GM19239 (cell line): ENCODE results near the gene RBP2.

Source experiments
- DNase-seq: peaks from one replicate; pipeline ENCODE4 v3.0.0; 2011; ENCODE audit warnings: low spot score; ENCODE audit not compliant: insufficient read length
- FAIRE-seq: peaks from 2 replicates; lab custom pipeline; 2011; peaks lifted over from hg19 to GRCh38; lab: Jason Lieb, UNC

RBP2 gene

DNA sequence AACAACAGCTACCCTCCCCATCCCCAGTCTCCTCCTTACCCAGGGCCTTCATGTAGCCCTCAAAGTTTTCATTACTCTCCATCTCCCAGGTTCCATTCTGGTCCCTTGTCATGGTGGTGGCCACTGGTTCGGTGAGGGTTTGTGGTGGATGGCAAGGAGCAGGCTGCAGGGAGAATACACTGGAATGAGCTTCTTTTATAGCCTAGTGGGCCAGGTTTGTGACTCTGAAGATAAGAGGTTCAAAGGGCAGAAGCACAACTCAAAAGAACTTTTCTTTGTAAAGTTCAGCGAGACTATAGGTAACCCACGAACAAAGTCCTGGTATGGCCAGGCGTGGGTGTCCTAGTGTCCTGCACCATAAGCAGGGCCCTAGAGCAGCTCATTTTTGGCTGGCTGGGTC lies at the start of gene RBP2:
Gene RBP2 (minus strand): TSS at position 169 of the 400 bp plus-strand sequence. CDS start 57 bp downstream, at position 112.
- FAIRE-seq (no peak), DNase-seq (no peak)

- no peak for DNase-seq
These were observed 48.7 kb upstream of the RBP2 start for GRCh38 chr3:139524841-139525636.

DNA sequence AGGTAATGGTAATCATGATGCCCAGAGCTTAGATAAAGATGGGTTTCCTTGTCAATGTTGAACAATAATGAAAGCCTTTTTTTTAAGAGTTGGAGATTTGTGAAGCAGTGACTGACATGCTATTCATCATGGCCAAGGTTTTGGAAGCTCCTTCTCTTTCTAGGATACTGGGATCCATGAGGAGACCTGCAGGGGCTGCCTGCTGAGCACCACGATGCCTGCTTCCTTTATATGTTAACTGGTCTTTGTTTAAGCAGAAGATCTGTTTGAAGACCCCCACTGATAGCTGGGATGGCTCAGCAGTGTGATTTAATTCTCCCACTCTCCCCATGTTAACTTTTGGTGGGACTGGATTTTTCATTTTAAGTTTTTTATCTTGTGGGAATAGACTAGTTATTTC lies 47.4 kb upstream of the RBP2 start:
- no peak for FAIRE-seq
- no peak for DNase-seq

More at GRCh38 chr3:139524841-139525636, 48.7 kb upstream of the RBP2 start:
- FAIRE-seq = no peak

DNA sequence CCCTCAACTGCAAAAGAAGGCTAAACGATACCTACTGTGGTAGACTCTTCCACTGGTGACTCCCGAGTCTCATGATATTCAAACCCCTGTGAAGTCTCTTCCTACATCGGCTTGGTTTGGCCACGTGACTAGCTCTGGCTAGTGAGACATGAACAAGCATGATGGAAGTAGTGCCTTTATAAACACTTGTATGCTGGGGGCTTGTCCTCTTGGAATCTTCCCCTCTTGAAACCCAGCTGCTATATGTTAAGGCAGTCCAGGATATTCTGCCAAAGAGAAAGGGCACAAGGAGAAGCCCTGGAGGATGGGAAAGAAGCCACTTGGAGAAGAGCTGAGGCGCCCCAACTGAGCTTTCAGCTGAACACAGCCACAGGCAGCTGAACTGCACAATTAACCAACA lies 46.9 kb upstream of the RBP2 start:
- FAIRE-seq (no peak), DNase-seq (no peak)

GRCh38 chr3:139522421-139522820 lies 46.1 kb upstream of the RBP2 start:
- DNase-seq = no peak
- FAIRE-seq = no peak

DNA sequence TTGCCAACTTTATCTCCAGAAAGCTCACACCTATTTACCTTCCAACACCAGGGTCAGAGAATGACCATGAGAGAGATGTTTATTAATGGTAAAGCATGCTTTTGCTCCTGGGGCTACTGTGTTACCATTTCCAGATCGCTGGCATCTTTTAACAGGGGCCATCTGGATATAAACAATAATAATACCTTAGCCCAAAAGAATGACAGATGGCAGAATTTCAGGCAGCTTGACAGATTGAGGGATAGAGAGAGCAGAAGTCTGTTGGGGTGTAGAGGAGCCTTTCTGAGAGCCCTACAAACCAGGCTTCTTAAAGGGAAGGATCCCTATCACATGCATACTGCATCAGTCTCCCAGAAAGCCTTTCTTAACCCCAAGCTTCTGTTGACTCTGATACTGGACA lies 45.5 kb upstream of the RBP2 start:
- FAIRE-seq = no peak
- no peak for DNase-seq

DNA sequence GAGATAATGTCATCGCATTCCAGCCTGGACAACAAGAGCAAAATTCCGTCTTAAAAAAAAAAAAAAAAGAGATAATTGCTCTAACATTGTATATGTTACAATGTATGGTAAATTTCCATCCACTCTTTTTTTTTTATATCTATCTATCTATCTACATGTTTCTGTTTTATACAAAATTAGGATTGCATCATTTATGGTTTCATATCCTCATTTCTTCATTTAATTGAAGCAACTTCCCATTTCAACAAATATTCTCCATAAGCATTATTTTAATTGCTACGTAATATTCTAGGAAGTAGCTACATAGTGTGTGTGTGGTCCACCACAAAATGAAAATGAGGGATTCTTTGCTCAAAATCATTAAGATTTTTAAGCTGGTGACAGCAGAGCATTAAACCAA lies 44.8 kb upstream of the RBP2 start:
- no peak for FAIRE-seq
- DNase-seq = no peak

DNA sequence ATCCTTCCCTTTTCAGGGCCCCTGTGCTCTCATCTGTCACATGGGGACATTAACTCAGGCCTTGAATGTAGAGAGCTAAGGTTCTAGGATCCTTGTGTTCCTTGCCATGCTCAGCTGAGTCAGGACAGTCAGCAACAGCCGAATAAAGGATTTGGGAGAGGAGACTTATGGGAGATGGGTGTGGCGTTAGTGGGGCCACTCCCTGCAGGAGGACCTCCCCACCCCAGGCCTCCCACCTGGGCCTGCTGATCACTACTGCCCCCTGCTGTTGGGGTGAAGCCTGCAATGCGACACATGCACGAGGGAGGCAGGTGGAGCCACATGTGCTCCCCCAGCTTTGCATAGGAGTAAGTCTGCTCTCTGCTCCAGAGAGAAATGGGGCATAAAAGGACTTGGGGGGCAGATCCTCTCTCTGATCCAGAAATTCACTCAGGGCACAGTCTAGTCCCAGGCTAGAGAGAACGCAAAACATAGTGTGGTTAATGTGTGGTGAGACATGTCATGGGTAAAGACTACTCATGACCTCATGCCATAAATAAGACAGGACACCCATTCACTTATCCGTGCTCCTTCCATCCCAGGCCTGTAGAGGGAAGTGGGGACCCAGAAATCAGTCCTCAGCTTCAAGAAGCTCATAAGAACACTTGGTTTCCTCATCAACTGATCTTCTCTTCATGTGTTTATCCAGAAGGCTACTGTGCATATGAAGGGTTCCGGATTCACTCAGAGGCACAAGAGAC lies 43.9 kb upstream of the RBP2 start:
- DNase-seq (no peak), FAIRE-seq (no peak)

GRCh38 chr3:139518926-139519842 lies 42.9 kb upstream of the RBP2 start:
- no peak for DNase-seq
- no peak for FAIRE-seq

GRCh38 chr3:139518306-139518705 lies 42.0 kb upstream of the RBP2 start:
- FAIRE-seq = no peak
- DNase-seq = no peak

DNA sequence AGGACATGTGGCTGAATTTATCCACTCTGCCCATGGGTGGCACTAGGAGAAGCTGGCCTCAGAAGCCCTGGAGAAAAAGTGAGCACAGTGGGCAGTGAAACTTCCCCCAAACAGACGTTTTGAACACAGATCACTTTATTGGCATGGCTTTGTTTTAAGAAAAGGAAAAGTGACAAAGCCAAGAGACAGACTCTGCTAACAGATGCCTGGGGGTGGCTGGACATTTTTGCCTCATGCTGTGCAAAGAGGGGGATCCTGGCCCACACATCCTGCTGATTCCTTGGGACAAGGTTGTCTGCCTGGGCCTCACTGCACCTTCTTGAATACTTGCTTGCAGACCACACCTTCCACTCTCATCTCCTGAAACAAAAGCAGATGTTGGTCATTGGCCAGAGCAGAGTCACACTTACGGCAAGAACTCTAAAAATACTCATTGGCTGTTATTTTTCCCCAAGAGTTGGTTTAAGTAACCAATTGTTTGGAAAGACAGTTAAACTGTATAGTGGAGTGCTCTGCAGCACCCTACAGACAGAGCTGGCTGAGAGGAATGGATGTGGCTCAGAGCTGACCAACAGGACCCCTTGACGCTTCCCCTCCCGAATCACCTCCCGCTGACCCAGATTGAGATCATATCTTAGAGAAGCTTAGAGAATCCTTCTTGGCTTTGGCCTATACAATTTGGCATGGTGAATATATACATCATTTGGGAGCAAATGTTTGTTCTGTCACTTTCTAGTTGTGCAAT lies 41.2 kb upstream of the RBP2 start:
- FAIRE-seq (no peak), DNase-seq (no peak)

DNA sequence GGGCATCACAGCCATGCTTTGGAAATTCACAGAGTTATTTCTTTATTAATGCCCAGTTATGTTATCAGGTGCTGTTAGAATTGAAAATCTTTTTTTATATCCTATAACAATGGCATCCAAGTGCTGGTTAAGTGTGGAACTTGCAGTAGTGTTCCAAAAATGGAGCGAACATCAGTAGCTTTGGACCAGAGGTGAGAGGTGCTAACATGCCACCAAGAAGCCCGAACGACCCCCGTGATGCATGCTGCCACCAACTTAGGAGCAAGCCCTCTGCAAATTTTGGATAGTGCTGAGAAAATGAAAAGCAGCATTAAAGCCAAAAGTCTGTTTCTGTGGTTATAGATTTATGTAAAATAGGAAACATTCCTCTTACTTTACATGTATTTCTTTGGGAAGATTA lies 38.4 kb upstream of the RBP2 start:
- no peak for FAIRE-seq

GRCh38 chr3:139509631-139510030 lies 33.3 kb upstream of the RBP2 start:
- FAIRE-seq (no peak), DNase-seq (no peak)

More for the DNA sequence above, 38.4 kb upstream of the RBP2 start:
- DNase-seq = no peak

- DNase-seq (no peak), FAIRE-seq (no peak)
These were observed 30.4 kb upstream of the RBP2 start for GRCh38 chr3:139506766-139507165.

- DNase-seq = no peak
These were observed 29.6 kb upstream of the RBP2 start for GRCh38 chr3:139505829-139506386.

DNA sequence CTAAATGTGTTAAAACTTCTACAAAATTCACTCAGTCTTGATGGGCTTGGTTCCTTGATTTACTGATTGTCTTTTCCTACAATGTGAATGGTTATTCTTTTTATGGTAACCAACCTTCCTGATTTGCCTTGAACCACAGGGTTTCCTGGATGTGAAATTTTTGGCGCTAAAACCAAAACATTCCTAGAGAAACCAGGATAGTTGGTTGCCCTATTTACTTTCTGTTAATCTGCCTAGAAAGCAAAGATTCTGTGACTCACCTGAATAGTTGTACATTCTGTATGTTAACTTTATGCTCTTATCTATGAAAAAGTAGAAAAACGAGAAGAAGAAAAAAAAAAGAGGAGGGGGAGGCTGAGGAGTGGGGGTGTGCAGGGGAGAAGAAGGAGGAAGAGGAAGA lies 23.2 kb upstream of the RBP2 start:
- FAIRE-seq (no peak), DNase-seq (no peak)

More at GRCh38 chr3:139505829-139506386, 29.6 kb upstream of the RBP2 start:
- FAIRE-seq = no peak

DNA sequence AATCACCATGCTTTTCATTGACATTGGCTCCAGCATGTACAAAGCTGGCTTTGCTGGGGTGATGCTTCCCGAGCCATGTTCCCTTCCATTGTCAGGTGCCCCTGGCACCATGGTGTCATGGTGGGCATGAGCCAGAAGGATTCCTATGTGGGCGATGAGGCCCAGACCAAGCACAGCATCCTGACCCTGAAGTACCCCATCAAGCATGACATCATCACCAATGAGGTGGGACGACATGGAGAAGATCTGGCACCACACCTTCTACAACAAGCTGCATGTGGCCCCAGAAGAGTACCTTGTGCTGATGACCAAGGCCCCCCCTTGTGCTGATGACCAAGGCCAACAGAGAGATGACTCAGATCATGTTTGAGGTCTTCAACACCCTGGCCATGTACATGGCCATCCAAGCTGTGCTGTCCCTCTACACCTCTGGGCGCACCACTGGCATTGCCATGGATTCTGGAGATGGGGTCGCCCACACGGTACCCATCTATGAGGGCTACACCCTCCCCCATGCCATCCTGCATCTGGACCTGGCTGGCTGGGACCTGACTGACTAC lies 17.6 kb upstream of the RBP2 start:
- FAIRE-seq = no peak

GRCh38 chr3:139491966-139492365 lies 15.7 kb upstream of the RBP2 start:
- DNase-seq (no peak), FAIRE-seq (no peak)

More for the DNA sequence above, 17.6 kb upstream of the RBP2 start:
- DNase-seq = no peak

DNA sequence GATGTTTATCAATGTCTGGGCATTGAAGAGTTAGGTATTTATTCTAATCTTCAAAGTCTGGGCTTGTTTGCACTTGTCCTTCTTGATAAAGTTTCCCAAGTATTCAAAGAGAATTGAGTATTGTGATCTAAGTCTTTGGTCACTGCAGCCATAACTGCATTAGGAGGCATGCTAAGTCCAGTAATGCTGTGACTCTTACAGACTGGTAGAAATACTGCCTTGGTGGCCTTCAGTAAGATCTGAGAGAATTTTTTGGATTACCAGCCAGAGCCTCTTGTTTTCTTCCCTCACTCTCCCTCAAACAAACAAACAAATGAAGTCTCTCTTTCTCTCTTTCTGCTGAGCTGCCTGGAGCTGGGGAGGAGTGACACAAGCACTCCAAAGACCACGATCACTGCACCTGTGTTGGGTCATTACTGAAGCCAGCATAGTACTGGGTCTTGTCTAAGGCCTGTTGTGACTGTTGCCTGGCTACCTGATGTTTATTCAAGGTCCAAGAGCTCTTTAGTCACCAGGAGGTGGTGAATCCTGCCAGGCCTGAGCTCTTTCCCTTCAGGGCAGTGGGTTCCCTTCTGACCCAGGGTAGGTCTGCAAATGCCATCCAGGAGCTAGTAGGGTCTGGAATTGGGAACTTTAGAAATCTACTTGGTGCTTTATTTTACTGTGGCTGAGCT lies 14.8 kb upstream of the RBP2 start:
- FAIRE-seq = no peak
- DNase-seq = no peak
